ENCODE measurements around the gene H6PD.

Gene H6PD

GRCh38 chr1:9278585-9279153, 44.1 kb downstream of the H6PD start:
- no peak for TF ChIP-seq POLR2A (IDR thresholded peaks at IDR 0.05; ENCODE audit: low read depth, low read length)
- no peak for DNase-seq (ENCODE audit: insufficient read length, low spot score)
- no peak for FAIRE-seq

- no peak for DNase-seq (ENCODE audit: insufficient read length, low spot score)
- no peak for FAIRE-seq
- TF ChIP-seq POLR2A (IDR thresholded peaks at IDR 0.05; ENCODE audit: low read depth, low read length): no peak
Measured at GRCh38 chr1:9279172-9279840, 44.7 kb downstream of the H6PD start.

GRCh38 chr1:9280015-9280860, 45.7 kb downstream of the H6PD start:
- DNase-seq (ENCODE audit: insufficient read length, low spot score): peak; percentile 84
- peak; percentile 60 for FAIRE-seq
- no peak for TF ChIP-seq POLR2A (IDR thresholded peaks at IDR 0.05; ENCODE audit: low read depth, low read length)

- DNase-seq (ENCODE audit: insufficient read length, low spot score) (no peak), FAIRE-seq (no peak)
- no peak for TF ChIP-seq POLR2A (IDR thresholded peaks at IDR 0.05; ENCODE audit: low read depth, low read length)
Measured at GRCh38 chr1:9281071-9281827, 46.7 kb downstream of the H6PD start.

GRCh38 chr1:9281908-9282695, 47.5 kb downstream of the H6PD start:
- FAIRE-seq: no peak
- no peak for TF ChIP-seq POLR2A (IDR thresholded peaks at IDR 0.05; ENCODE audit: low read depth, low read length)
- DNase-seq (ENCODE audit: insufficient read length, low spot score): no peak

GRCh38 chr1:9282696-9282955, 48.1 kb downstream of the H6PD start:
- FAIRE-seq (no peak), DNase-seq (ENCODE audit: insufficient read length, low spot score) (no peak)
- TF ChIP-seq POLR2A (IDR thresholded peaks at IDR 0.05; ENCODE audit: low read depth, low read length): no peak

GRCh38 chr1:9284061-9284460, 49.5 kb downstream of the H6PD start:
- no peak for TF ChIP-seq POLR2A (IDR thresholded peaks at IDR 0.05; ENCODE audit: low read depth, low read length)
- no peak for DNase-seq (ENCODE audit: insufficient read length, low spot score)
- FAIRE-seq: no peak

- no peak for TF ChIP-seq POLR2A (IDR thresholded peaks at IDR 0.05; ENCODE audit: low read depth, low read length)
- DNase-seq (ENCODE audit: insufficient read length, low spot score) (no peak), FAIRE-seq (no peak)
Measured at GRCh38 chr1:9286556-9286955, 52.0 kb downstream of the H6PD start.

GRCh38 chr1:9289090-9289534, 54.5 kb downstream of the H6PD start:
- TF ChIP-seq POLR2A (IDR thresholded peaks at IDR 0.05; ENCODE audit: low read depth, low read length): no peak
- DNase-seq (ENCODE audit: insufficient read length, low spot score): no peak
- FAIRE-seq: no peak

GRCh38 chr1:9289711-9290485, 55.3 kb downstream of the H6PD start:
- FAIRE-seq (no peak), DNase-seq (ENCODE audit: insufficient read length, low spot score) (no peak)
- no peak for TF ChIP-seq POLR2A (IDR thresholded peaks at IDR 0.05; ENCODE audit: low read depth, low read length)

GRCh38 chr1:9291914-9292360, 57.4 kb downstream of the H6PD start:
- FAIRE-seq (no peak), DNase-seq (ENCODE audit: insufficient read length, low spot score) (no peak)
- TF ChIP-seq POLR2A (IDR thresholded peaks at IDR 0.05; ENCODE audit: low read depth, low read length): no peak

- no peak for FAIRE-seq
- no peak for DNase-seq (ENCODE audit: insufficient read length, low spot score)
- peak; percentile 59 for TF ChIP-seq POLR2A (IDR thresholded peaks at IDR 0.05; ENCODE audit: low read depth, low read length)
Measured at GRCh38 chr1:9292361-9293240, 58.0 kb downstream of the H6PD start, which contains the start of gene SPSB1. SPSB1 (plus strand) TSS chr1:9292894; CDS start chr1:9355892, 62,998 bp downstream.

All from H54 (cell line).